Natural killer cell treated with Interleukin-12 subunit alpha and Interleukin-12 subunit beta and Interleukin-15 and Interleukin-18, amount 100 ng/mL, for 72 hours (primary cell): ENCODE results near the gene ANKRD39. TPM values are rescaled to one million over a fixed set of nuclear protein-coding genes. Genes with fewer than 3 reads are reported as not detected.

Experiments
- ATAC-seq, 2 donors: fragments of 150-1000 bp; cut with Tn5 transposase in 1 of 2; sonication (Bioruptor Pico), chemical (Tn5 transposase) in 1 of 2; 2 replicates each; pipeline ENCODE4 v1.10.0; 2021
- DNase-seq: peaks from one replicate; pipeline ENCODE4 v3.0.0; 2022; ENCODE audit warnings: low spot score
- H3K27ac Mint-ChIP-seq, 2 donors: 1 replicate in 1 of 2; 2 replicates in 1 of 2; pipeline ENCODE4 v1.8.0; 2022; ENCODE audit warnings: mixed read lengths in 2 of 2, mild to moderate bottlenecking in 1 of 2, moderate library complexity in 1 of 2
- H3K27me3 Mint-ChIP-seq, 2 donors: 1 replicate in 1 of 2; 2 replicates in 1 of 2; pipeline ENCODE4 v1.8.0; 2022; ENCODE audit warnings: mixed read lengths in 2 of 2
- H3K36me3 Mint-ChIP-seq: one replicate; pipeline ENCODE4 v1.8.0; 2022; ENCODE audit warnings: mixed read lengths
- H3K4me1 Mint-ChIP-seq, 2 donors: 1 replicate in 1 of 2; 2 replicates in 1 of 2; pipeline ENCODE4 v1.8.0; 2022; ENCODE audit warnings: low read depth in 2 of 2, mixed read lengths in 2 of 2, mild to moderate bottlenecking in 1 of 2
- H3K4me3 Mint-ChIP-seq: one replicate; pipeline ENCODE4 v1.8.0; 2022; ENCODE audit warnings: mixed read lengths
- H3K9me3 Mint-ChIP-seq: 2 replicates; pipeline ENCODE4 v1.8.0; 2022; ENCODE audit warnings: mixed read lengths
- total RNA-seq, 2 donors: library from RNA; stranded (reverse); gene quantifications; one replicate each; pipeline ENCODE4 v1.2.3, GENCODE V29; 2022

Gene ANKRD39
- total RNA-seq, 2 donors from 2014 or later = 27.8 to 41.7 TPM

DNA sequence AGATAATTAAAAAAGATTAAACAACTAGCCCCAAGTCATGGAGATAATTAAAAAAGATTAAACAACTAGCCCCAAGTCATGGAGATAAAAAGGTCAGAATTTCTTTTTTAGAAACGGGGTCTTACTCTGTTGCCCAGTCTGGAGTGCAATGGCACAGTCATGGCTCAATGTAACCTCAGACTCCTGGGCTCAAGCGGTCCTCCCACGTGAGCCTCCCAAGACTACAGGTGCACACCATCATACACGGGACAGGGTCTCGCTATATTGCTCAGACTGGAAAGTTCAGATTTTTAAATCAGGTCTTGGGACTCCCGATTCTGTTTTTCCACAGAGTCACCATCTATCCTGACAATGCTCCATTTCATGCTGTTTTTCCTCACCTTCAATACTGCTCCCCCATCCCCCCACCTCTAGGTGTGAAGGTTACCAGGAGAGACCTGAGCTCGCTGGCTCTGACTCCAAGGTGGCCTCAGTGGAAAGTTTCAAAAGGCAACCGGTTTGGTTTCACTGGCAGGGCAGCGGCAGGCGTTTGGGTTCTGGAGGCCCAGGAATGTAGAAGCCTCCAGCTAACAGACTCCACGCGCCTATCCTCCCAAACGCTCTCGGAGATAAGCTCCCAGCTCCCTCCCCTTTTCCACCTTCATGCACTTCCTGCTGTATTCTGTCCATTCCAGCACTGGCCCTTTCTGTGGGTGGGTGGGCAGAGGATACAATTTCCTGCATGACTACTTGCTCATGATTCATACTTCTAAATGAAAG, 15.0 kb upstream of the ANKRD39 start:
- DNase-seq (no peak), ATAC-seq (no peak)
- Mint-ChIP-seq H3K4me3 (no peak overlapping the region), H3K27me3 (no peaks in the 10 kb centered on the region), H3K27ac (no peak overlapping the region), H3K36me3 (no peaks in the 10 kb centered on the region), H3K9me3 (no peaks in the 10 kb centered on the region), H3K4me1 (peaks cover 7 to 26% of the 10 kb centered on the region in 2 donors)

DNA sequence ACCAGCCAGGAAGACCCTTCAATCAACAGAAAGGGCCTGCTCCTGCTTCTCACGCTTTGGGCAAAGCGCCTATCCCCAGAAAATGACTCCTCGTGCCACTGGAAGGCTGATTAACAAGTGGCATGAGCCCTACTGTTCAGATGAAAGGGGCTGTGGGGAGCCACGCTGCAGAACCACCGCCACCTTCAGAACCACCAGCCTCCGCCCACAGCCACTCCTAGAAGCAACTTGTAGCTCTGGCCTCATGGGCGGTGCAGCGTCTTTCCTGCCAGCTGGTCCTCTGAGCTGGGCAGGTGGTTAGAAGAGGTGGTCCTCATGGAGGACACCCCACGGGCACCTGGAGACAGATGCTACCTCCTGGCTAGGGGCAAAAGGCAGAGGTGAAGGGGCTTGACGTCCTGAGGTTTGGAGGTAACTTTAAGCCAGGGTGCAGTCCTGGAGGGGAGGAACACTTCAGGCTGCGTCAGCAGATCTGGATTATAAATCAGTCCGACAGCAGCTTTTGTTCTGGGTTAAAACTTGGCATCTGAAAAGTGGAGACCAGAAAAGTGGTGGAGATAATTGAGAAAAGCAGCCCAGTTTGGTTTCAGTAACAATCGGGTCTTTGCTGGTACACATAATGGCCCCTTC, 12.9 kb upstream of the ANKRD39 start:
- Mint-ChIP-seq H3K27me3 (no peaks in the 10 kb centered on the region), H3K9me3 (no peaks in the 10 kb centered on the region), H3K27ac (peak overlapping the region in 1 of 2 donors; percentile 21), H3K4me1 (peaks cover 16 to 32% of the 10 kb centered on the region in 2 donors), H3K36me3 (no peaks in the 10 kb centered on the region), H3K4me3 (peak overlapping the region; percentile 81)
- no peak for DNase-seq
- ATAC-seq = no peak

DNA sequence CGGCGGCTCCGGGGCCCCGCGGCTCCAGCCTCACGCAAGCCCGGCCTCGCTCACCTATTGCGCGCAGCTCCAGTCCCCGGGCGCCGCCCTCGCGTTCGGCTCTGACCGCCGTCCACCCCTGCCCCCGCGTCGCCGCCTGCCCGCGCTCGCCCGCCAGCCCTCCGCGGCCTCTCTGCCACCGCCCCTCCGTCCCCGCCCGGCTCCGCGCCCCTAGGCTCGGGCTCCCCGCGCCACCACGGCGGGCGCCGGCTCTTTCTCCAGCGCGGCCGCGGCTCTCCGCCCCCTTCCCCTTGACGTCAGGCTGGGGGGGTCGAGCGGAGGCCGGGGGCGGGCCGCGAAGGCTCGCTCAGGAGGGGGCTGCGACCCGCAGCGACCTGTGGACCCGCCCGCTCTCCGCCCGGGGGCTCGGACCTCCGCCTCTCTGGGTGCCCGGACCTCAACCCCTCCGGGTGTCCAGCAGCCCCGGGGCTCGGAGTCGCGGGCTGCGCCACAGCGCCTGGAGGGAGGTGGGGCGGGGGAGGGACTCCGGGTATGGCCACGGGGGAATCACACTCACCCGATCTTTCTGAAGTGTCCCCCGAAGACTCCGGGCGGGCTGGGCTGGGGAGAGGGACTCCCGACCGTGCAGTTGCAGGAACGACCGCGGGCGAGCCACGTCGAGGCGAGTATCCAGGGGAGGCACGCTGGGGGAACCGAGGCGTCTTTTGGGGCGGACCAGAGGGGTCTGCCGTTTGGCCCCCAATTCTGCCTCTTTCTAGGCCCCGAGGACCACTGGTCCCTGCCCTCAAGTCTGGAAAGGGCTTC, 12.2 kb upstream of the ANKRD39 start, which contains the start of gene SEMA4C:
Gene SEMA4C, minus strand, starts transcription at position 259 of the 804 bp plus-strand sequence. CDS start 2,194 bp downstream, outside the sequence.
- Mint-ChIP-seq H3K4me1 (peaks cover 20 to 31% of the 10 kb centered on the region in 2 donors), H3K9me3 (no peaks in the 10 kb centered on the region), H3K27me3 (no peaks in the 10 kb centered on the region), H3K36me3 (no peaks in the 10 kb centered on the region), H3K4me3 (peak within 1 kb of the TSS; percentile 81), H3K27ac (peak within 1 kb of the TSS in 1 of 2 donors; percentile 21)
- ATAC-seq = peak; percentile 57 to 65
- DNase-seq = no peak

GRCh38 chr2:96869281-96869821, 11.5 kb upstream of the ANKRD39 start:
- Mint-ChIP-seq H3K4me1 (peaks cover 20 to 29% of the 10 kb centered on the region in 2 donors), H3K27me3 (no peaks in the 10 kb centered on the region), H3K9me3 (no peaks in the 10 kb centered on the region), H3K27ac (no peak overlapping the region), H3K36me3 (no peaks in the 10 kb centered on the region), H3K4me3 (no peak overlapping the region)
- DNase-seq (no peak), ATAC-seq (peak; percentile 11 to 15)

- Mint-ChIP-seq H3K27ac (peak overlapping the region; percentile 77 to 88), H3K4me1 (peaks cover 20 to 27% of the 10 kb centered on the region in 2 donors), H3K4me3 (peak overlapping the region; percentile 81), H3K27me3 (no peaks in the 10 kb centered on the region), H3K36me3 (no peaks in the 10 kb centered on the region), H3K9me3 (no peaks in the 10 kb centered on the region)
- ATAC-seq (peak; percentile 72 to 83), DNase-seq (peak; percentile 87)
These were observed 10.9 kb upstream of the ANKRD39 start for GRCh38 chr2:96868555-96869280.

DNA sequence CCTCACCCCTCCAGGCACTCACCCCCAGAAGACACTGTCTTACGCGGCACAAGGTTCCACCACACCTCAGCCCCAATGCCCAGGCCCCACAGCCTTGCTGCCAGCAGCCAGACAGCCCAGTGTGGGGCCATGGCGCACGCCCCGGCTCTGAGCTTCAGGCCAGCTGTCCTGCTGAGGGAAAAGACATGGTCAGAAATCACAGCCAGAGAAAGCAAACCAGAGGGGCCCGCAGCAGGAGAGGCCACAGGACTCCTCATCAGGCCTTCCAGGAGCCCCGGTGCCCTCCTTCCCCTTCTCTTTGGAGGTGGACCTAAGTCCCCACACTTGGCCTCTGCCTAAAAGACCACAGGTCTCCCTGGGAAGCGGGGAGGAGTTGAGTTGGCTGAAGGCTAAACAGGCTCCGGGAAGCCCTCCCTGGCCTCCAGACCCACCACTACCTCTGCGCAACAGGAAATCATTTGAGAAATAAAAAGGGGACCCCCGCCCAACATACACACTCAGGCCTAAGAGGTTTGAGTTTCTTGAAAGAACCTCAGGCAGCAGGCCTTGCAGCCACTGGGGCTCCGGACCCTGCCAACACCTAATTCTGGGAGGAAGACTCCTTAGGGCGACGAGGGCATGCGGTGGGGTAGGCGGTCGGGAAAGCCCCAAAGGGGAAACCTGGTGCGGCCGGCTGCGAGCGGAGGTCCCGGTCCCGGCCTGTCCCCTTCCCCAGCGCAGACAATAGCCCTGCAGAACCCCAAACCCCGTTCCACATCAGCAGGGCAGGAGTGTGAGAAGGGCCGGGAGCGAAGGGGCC, 10.1 kb upstream of the ANKRD39 start:
- DNase-seq = peak; percentile 74
- no peaks in the 10 kb centered on the region for H3K9me3 Mint-ChIP-seq

GRCh38 chr2:96866986-96867755, 9.4 kb upstream of the ANKRD39 start:
- ATAC-seq (no peak), DNase-seq (no peak)
- H3K4me1 Mint-ChIP-seq = peaks cover 25 to 34% of the 10 kb centered on the region in 2 donors
- H3K4me3 Mint-ChIP-seq = peak overlapping the region; percentile 81
- no peaks in the 10 kb centered on the region for H3K9me3 Mint-ChIP-seq
- no peaks in the 10 kb centered on the region for H3K36me3 Mint-ChIP-seq
- peak overlapping the region; percentile 77 to 88 for H3K27ac Mint-ChIP-seq
- no peaks in the 10 kb centered on the region for H3K27me3 Mint-ChIP-seq

More for the DNA sequence above, 10.1 kb upstream of the ANKRD39 start:
- Mint-ChIP-seq H3K27me3 (no peaks in the 10 kb centered on the region), H3K4me3 (peak overlapping the region; percentile 81), H3K36me3 (no peaks in the 10 kb centered on the region), H3K4me1 (peaks cover 25 to 33% of the 10 kb centered on the region in 2 donors), H3K27ac (peak overlapping the region; percentile 77 to 88)
- ATAC-seq = peak in 1 of 2 donors; percentile 7

DNA sequence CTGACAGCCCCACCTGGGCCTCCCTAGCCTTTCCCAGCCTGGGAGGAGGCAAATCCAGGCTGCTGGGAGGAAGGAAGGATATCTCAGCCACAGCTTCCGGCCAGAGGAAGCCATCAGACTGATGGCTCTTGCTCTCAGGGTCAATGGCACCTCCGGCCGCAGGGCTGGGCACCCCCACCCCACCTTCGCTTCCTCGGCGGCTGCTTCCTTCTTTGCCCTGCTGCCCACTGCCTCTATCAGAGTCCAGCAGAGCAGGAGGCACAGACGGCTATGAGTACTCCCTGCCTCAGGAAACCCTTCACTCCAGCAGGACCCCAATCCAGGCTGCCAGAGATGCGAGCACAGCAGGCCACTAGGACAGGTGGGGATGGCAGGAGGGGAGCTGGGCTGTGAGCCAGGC, 8.8 kb upstream of the ANKRD39 start:
- no peak for DNase-seq
- no peak for ATAC-seq

GRCh38 chr2:96866149-96866548, 8.3 kb upstream of the ANKRD39 start:
- Mint-ChIP-seq H3K36me3 (no peaks in the 10 kb centered on the region), H3K27ac (peak overlapping the region; percentile 77 to 88), H3K27me3 (no peaks in the 10 kb centered on the region), H3K9me3 (no peaks in the 10 kb centered on the region), H3K4me3 (no peak overlapping the region), H3K4me1 (peaks cover 25 to 34% of the 10 kb centered on the region in 2 donors)
- no peak for ATAC-seq
- DNase-seq = no peak

More for the DNA sequence above, 8.8 kb upstream of the ANKRD39 start:
- Mint-ChIP-seq H3K4me1 (peaks cover 25 to 34% of the 10 kb centered on the region in 2 donors), H3K27ac (peak overlapping the region; percentile 77 to 88), H3K9me3 (no peaks in the 10 kb centered on the region), H3K36me3 (no peaks in the 10 kb centered on the region), H3K4me3 (peak overlapping the region; percentile 81), H3K27me3 (no peaks in the 10 kb centered on the region)

DNA sequence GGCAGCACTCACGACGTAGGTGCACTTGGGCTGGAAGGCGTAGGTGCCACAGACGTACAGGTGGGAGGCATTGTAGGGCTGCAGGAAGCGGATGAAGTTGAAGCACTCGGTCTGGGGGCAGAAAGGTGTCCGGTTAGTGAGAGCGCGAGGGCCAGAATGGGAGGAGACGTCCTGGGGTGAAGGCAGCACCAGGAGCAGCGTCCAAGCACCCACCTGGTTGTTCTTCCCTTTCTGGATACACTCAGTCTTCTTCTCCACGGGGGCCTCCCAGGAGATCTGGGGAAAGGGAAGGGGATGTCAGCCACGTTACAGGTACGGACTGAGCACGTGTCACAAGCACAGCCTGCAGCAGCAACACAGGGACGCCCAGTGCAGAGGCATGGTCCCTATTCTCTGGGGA, 7.8 kb upstream of the ANKRD39 start:
- Mint-ChIP-seq H3K27me3 (no peaks in the 10 kb centered on the region), H3K27ac (no peak overlapping the region), H3K4me3 (no peak overlapping the region), H3K36me3 (no peaks in the 10 kb centered on the region), H3K4me1 (peaks cover 22 to 30% of the 10 kb centered on the region in 2 donors), H3K9me3 (no peaks in the 10 kb centered on the region)
- DNase-seq (no peak), ATAC-seq (no peak)

GRCh38 chr2:96864343-96865091, 6.7 kb upstream of the ANKRD39 start:
- Mint-ChIP-seq H3K27ac (no peak overlapping the region), H3K36me3 (no peaks in the 10 kb centered on the region), H3K4me1 (peaks cover 19 to 33% of the 10 kb centered on the region in 2 donors), H3K9me3 (no peaks in the 10 kb centered on the region), H3K4me3 (no peak overlapping the region), H3K27me3 (no peaks in the 10 kb centered on the region)
- ATAC-seq = no peak
- DNase-seq = no peak
